HG03565 (cell line): ENCODE results near the gene ARRB1.
"Not testable (repeated sequence)": the region's sequence is repeated elsewhere in the genome, so short reads cannot be mapped to it uniquely, and the experiment has no call there.

Source experiments
- ATAC-seq: cut with Tn5 transposase; IDR thresholded peaks from one replicate; pipeline ENCODE4 v1.9.1; 2021; ENCODE audit warnings: mild to moderate bottlenecking, moderate library complexity; ENCODE audit not compliant: unreplicated experiment

Gene ARRB1

GRCh38 chr11:75371949-75372876 is 20.8 kb upstream of the ARRB1 start:
- ATAC-seq, result no peak

DNA sequence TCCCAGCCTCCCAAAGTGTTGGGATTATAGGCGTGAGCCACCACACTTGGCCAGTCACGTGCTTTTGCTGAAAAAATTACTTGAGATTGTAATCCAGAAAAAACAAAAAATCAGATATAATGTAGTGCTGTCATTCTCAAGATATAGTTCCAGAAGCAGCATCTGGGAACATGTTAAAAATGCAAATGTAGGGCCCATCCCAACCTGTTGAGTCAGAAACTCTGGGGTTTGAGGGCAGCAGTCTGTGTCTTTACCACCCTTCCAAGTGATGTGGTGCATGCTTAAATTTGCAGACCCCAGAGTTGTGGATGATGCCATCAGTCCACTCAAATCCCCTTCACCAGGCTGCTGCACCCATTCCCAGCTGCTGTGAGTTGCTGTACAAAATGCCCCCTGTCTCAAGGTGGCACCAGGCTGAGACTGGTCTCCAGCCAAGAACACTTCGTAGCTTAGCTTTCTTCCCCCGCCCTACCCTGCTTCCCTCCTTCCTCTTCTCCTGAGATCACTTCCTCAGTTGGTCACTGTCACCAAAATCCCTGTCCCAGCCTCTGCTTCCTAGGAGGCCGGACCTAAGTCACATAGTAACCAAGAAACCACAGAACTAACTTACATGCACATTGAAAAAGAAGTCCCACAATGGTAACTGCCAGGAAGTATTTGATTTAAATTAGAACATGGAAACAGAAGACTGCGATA is 18.2 kb upstream of the ARRB1 start:
- ATAC-seq, result no peak

DNA sequence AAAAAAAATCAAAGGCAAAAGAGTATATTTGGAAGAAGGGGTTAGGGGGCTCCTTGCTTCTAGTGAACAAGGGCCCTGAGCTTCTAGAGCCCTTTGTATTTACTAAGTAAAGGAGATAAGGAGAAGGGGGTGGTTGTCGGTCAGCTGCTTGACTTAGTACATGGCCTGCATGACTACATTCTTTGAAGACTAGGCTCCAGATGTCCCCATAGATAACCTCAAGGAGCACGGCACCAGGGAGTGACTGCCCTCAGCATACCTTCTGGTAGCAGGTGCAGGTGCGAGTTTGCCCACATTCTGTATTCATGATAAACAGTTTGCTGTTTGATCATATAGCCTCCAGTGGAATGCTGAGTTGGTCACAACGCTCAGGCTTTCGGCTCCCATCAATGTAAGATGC is 15.4 kb upstream of the ARRB1 start:
- not testable (repeated sequence) for ATAC-seq

GRCh38 chr11:75365711-75366181 is 14.3 kb upstream of the ARRB1 start:
- no peak for ATAC-seq

GRCh38 chr11:75362285-75362684 is 10.8 kb upstream of the ARRB1 start:
- ATAC-seq, result not testable (repeated sequence)

- ATAC-seq, result no peak
These were observed 5.2 kb upstream of the ARRB1 start for GRCh38 chr11:75356613-75357012.

GRCh38 chr11:75355051-75355450 is 3.6 kb upstream of the ARRB1 start:
- ATAC-seq, result no peak

DNA sequence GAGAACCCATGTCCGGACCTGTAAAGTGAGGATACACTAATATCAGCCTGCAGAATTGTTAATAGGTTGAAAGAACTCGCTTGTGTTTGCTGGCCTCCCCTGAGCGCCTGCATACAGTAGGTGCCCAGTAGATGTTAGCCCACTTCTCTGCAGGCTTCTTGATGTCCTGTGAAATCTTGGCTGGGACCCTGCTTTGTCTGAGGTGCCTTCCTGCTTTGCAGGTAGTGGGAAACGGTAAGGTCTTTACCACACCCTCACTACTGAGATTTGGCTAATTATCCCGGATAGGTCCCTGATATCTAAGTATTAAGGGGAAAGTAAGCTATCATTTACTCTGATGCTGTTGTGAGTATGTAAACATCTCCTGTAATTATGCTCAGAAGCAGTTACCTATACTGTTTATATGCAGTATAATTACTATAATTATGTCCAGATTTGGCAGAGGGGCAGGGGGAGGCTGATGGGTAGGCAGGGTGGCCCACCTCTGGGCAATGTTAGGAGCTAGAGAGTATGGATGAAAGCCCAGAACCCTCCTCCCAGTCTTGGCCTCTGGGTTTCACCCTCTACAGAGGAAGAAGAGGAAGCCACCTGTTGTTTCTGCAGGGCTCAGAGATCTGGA is 1.2 kb upstream of the ARRB1 start:
- ATAC-seq, result no peak

GRCh38 chr11:75351791-75352587 is 528 bp upstream of the ARRB1 start:
- no peak for ATAC-seq

DNA sequence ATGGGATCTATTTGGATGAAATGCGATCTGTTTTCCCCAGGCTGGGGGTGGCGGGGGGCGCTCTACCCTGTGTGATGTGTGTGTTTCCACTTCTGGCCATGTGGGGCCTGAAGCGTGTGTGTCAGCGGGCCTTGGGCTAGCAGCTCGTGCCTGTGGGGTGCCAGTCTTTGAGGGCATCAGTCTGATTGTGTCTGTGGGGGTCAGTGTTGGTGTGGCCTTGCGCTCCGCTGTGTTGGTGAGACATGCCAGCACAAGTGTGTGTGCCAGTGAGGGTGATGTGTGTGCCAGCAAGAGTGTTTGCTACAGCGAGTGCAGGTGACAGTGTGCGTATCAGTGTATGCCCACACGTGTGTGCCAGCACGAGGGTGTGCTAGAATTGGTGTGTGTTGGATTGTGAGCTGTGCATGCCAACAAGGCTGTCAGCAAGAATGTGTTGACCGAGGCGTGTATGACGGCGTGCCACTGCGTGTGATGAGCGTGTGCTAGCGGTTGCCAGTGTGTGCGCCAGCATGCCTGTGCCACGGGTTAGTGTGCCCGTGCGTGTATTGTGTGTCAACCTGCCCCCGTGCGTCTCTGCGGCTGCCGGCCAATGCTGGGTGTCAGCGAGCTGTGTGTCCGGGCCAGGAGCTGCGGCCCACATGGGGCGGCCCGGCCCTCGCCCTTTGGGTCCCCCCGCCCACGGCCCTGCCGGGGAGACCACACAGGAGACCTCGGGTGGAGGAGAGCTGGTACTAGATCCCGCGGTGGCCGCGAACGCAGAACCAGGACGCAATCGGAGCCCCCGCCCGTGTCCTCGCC is 519 bp downstream of the ARRB1 start:
- no peak for ATAC-seq

GRCh38 chr11:75350122-75350742 is 1.2 kb downstream of the ARRB1 start:
- ATAC-seq, result no peak

- no peak for ATAC-seq
These were observed 1.8 kb downstream of the ARRB1 start for GRCh38 chr11:75349521-75350116.

DNA sequence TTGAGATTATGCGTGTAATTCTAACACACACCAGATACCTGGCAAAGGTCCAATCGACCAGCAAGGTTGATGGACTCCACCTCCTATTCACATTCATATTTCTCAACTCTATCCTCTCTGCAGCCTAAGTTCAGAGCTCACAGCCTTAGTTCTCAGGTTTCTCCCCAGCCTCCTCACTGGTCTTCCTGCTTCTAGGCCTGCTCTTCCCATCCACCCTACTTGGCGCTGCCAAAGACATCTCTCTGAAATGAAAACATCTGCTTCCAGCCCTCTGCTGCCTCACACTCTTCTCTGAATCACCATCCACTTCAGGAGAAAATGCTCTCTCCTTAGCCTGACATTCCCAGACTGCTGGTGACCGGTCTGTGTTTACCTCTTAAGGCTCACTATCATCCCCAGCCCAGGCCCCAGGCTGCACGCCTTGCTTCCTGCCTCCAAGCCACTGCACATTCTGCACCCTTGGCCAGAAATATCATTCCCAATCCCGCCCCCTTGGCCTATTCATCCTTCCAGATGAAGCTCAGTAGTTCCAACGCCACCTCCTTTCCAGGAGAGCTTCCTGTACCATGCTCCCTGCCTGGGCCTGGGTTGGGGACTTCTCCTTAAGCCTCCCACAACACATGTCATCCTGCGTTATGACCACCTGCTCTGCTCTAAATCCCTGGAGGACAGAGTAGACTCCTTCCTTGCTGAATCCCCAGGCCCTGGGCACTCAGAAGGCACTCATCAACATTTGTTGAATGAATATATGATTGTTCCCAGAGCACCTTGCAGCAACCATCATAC is 3.5 kb downstream of the ARRB1 start:
- no peak for ATAC-seq

- no peak for ATAC-seq
These were observed 4.4 kb downstream of the ARRB1 start for GRCh38 chr11:75346912-75347647.

DNA sequence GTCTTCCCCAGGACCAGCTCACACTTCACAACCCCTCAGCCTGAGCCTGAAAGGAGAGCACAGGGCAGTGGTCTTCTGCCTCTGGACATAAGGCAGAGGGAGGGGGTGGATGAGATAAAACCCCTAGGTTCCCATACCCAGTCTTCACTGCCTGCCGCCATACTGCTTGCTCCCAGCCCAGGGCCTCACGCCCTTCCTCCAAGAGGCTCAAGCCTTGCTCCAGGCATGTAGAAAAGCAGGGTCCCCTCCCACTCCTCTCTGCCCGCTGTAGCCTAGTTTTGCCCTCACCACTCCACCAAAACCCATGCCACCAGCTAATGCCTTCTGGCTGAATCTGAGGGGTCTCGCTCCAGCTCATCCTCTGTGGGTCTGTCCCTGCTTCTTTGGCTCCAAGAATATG is 5.2 kb downstream of the ARRB1 start:
- ATAC-seq, result no peak

DNA sequence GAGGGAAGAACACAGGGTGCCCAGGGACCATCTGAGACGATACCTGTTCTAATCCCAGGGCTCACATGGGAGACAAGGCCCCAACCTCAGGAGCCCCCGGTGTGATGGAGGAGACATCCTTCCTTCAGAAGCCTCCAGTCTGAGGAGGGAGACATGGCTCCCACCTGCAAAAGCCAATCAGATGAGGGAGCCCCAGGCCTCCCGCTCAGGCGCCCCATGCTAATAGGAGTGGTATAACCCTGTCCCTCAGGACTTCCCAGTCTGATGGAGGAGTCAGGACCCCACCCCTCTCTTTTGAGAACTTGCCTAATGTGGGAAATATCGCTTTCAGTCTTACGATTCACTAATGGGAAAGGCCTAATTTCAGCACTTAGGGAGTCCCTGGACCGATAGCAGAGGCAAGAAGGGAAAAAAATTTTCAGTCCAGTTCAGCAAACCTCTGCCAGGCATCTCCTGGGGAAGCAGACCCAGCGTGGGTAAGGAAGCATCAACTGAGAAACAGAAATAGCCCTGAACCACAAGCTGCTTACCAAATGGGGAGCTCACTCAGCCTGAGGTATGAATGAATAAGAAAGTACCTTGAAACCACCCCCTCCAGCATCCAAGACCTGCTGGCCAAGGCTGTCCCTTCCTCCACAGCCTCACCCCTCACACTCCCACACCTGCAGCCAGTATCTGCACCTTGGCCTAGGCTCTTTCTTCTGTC is 5.9 kb downstream of the ARRB1 start:
- ATAC-seq, result no peak
